Adrenal gland (tissue), 12 donors: ENCODE results near the gene C3orf70. TPM values are rescaled to one million over a fixed set of nuclear protein-coding genes. Genes with fewer than 3 reads are reported as not detected.

Experiments
- DNase-seq, 7 donors: peaks; one replicate each; pipeline ENCODE4 v3.0.0-alpha.2; 2019 to 2020
- H3K27ac ChIP-seq, 5 donors: fragments of 200-600 bp; sonication (generic) in 4 of 5; 1 replicate in 3 of 5; 2 replicates in 2 of 5; pipeline versions ENCODE4 v1.5.1 to v1.8.0; 2016 to 2020; ENCODE audit warnings: mild to moderate bottlenecking in 1 of 5
- H3K27me3 ChIP-seq: fragments of 200-600 bp; 2 replicates; pipeline ENCODE4 v1.8.0; 2021
- H3K36me3 ChIP-seq, 2 donors: fragments of 200-600 bp; replicated peaks in 1 of 2; 1 replicate in 1 of 2; 2 replicates in 1 of 2; pipeline versions ENCODE4 v1.5.1 to v1.8.0; 2018 to 2022
- H3K4me1 ChIP-seq, 2 donors: fragments of 200-600 bp; replicated peaks in 1 of 2; 1 replicate in 1 of 2; 2 replicates in 1 of 2; pipeline versions ENCODE4 v1.5.1 to v1.8.0; 2018 to 2021
- H3K4me3 ChIP-seq, 4 donors: fragments of 200-600 bp; sonication (generic) in 3 of 4; one replicate each; pipeline ENCODE4 v1.5.1; 2016 to 2018
- H3K9me3 ChIP-seq, 3 donors: fragments of 200-600 bp; sonication (generic) in 1 of 3; replicated peaks in 1 of 3; 1 replicate in 2 of 3; 2 replicates in 1 of 3; pipeline versions ENCODE4 v1.5.1 to v1.8.0; 2016 to 2021
- POLR2A ChIP-seq, 2 donors: fragments of 450-650 bp; IDR thresholded peaks; one replicate each; pipeline ENCODE4 v1.6.1; 2017; ENCODE audit warnings: antibody characterized with exemption in 2 of 2, mild to moderate bottlenecking in 2 of 2, moderate library complexity in 1 of 2
- WGBS, 4 donors: extraction: QIAGEN DNeasy Blood & Tissue Kit in 2 of 4; methylation state at CpG; one replicate each; pipeline versions ENCODE4 v1.1.5 to v1.1.7; 2013 to 2017; 5-methylcytosine and 5-hydroxymethylcytosine counted together
- intact Hi-C, 2 donors: fragments of 100-400 bp; cut with DNase I; formaldehyde crosslinking; loops; one replicate each; pipeline versions ENCODE4 v1.14.1 to v1.15.0; 2022 to 2023
- polyA plus RNA-seq, 3 donors: library from polyadenylated mRNA; stranded (reverse); fragments of 200-250 nt in 2 of 3; fragments of 350-450 nt in 1 of 3; fragmentation: Illumina TruSeq in 1 of 3; extraction: RNeasy Lipid Tissue Mini Kit (QIAGEN cat#74804) in 1 of 3; gene quantifications; one replicate each; pipeline ENCODE4 v1.2.3, GENCODE V29; 2013 to 2014
- total RNA-seq, 9 donors: library from RNA; depleted of rRNA in 4 of 9; stranded (reverse); fragments of >200 nt in 4 of 9; fragments of 120-200 nt in 1 of 9; fragmentation: NEBNext Ultra II Directional in 1 of 9; extraction: Animal tissue kit (Norgen Biotek cat#: 25700) in 1 of 9; gene quantifications; one replicate each; pipeline versions ENCODE4 v1.1.0 to v1.2.4, GENCODE V29; 2013 to 2023
- TF ChIP-seq, protein P1 (sequence below), 6 experiments: fragments of 450-650 bp in 4 of 6; fragments of 200-600 bp in 2 of 6; sonication (generic) in 1 of 6; IDR thresholded peaks; 1 replicate in 5 of 6; 2 replicates in 1 of 6; pipeline versions ENCODE4 v1.5.1 to v1.8.0; 2016 to 2021; ENCODE audit warnings: antibody characterized with exemption in 6 of 6, mild to moderate bottlenecking in 2 of 6, moderate library complexity in 1 of 6
- donor health status: healthy with polysubstance abuse.
- donor health status: Bipolar disorder and iron deficiency.
- donor health status: DM: yes; HTN: yes; CAD: no.
- donor health status: DM: no; HTN: no; CAD: no.
- donor health status: DM: no; HTN: no; CAD: no.
- donor health status: DM: yes; HTN: yes; CAD: no.

Gene C3orf70
- total and polyA plus RNA-seq, 12 donors: 0.64 to 2.6 (median 0.95) TPM

GRCh38 chr3:185197068-185197467 lies 44.2 kb upstream of the C3orf70 start:
- no peak overlapping the region for H3K4me3 ChIP-seq
- H3K9me3 ChIP-seq: no peaks in the 10 kb centered on the region
- no peak overlapping the region for H3K27ac ChIP-seq
- intact Hi-C loops: no loop called here
- H3K36me3 ChIP-seq: no peaks in the 10 kb centered on the region
- TF ChIP-seq, protein P1, sequence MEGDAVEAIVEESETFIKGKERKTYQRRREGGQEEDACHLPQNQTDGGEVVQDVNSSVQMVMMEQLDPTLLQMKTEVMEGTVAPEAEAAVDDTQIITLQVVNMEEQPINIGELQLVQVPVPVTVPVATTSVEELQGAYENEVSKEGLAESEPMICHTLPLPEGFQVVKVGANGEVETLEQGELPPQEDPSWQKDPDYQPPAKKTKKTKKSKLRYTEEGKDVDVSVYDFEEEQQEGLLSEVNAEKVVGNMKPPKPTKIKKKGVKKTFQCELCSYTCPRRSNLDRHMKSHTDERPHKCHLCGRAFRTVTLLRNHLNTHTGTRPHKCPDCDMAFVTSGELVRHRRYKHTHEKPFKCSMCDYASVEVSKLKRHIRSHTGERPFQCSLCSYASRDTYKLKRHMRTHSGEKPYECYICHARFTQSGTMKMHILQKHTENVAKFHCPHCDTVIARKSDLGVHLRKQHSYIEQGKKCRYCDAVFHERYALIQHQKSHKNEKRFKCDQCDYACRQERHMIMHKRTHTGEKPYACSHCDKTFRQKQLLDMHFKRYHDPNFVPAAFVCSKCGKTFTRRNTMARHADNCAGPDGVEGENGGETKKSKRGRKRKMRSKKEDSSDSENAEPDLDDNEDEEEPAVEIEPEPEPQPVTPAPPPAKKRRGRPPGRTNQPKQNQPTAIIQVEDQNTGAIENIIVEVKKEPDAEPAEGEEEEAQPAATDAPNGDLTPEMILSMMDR (IDR thresholded peaks at IDR 0.05): no peak
- no peak for TF ChIP-seq POLR2A (IDR thresholded peaks at IDR 0.05)
- no peaks in the 10 kb centered on the region for H3K4me1 ChIP-seq
- H3K27me3 ChIP-seq: no peaks in the 10 kb centered on the region
- 83 to 90% (median 87%) methylated on average over 2 of the region's 2 CpGs for whole genome bisulfite sequencing, 4 donors
- no peak for DNase-seq

- Histone ChIP-seq H3K27ac (no peak overlapping the region), H3K4me1 (no peaks in the 10 kb centered on the region), H3K4me3 (no peak overlapping the region), H3K9me3 (no peaks in the 10 kb centered on the region), H3K27me3 (no peaks in the 10 kb centered on the region), H3K36me3 (no peaks in the 10 kb centered on the region)
- intact Hi-C loops: no loop called here
- WGBS, 4 donors: 90 to 94% (median 92%) methylated on average over 4 of the region's 4 CpGs
- no peak for TF ChIP-seq POLR2A (IDR thresholded peaks at IDR 0.05)
- TF ChIP-seq, protein P1 (IDR thresholded peaks at IDR 0.05): no peak
- DNase-seq: no peak
Measured at GRCh38 chr3:185195652-185196051, 42.8 kb upstream of the C3orf70 start.

GRCh38 chr3:185188816-185189215 lies 36.0 kb upstream of the C3orf70 start:
- Histone ChIP-seq H3K4me3 (no peak overlapping the region), H3K27me3 (no peaks in the 10 kb centered on the region), H3K27ac (no peak overlapping the region), H3K9me3 (no peaks in the 10 kb centered on the region), H3K36me3 (no peaks in the 10 kb centered on the region), H3K4me1 (no peaks in the 10 kb centered on the region)
- intact Hi-C loops: no loop called here
- TF ChIP-seq POLR2A (IDR thresholded peaks at IDR 0.05): no peak
- TF ChIP-seq, protein P1 (IDR thresholded peaks at IDR 0.05): no peak
- no peak for DNase-seq

DNA sequence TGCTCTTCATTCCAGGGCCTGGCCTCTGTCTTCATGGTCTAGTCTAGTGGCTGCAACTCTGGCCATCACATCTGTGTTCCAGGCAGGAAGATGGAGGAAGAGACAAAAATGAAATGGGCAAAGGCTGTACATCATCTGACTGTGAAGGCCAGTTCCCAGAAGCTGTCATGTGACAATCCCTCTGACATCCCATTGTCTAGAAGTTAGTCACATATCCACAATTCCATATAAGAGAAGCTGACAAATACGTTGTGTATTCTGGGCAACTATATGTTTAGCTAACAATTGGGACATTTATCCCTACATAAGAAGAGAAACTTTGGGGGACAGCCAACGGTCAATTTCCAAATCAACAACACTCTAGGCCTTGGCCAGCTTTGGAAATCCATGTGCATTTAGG lies 34.5 kb upstream of the C3orf70 start:
- intact Hi-C loops: no loop called here
- 85 to 94% (median 87%) methylated on average over 2 of the region's 2 CpGs for WGBS, 4 donors
- DNase-seq: no peak
- H3K27ac ChIP-seq: no peak overlapping the region
- no peaks in the 10 kb centered on the region for H3K4me1 ChIP-seq
- H3K27me3 ChIP-seq: no peaks in the 10 kb centered on the region
- TF ChIP-seq POLR2A (IDR thresholded peaks at IDR 0.05): no peak
- TF ChIP-seq, protein P1 (IDR thresholded peaks at IDR 0.05): no peak
- H3K9me3 ChIP-seq: no peaks in the 10 kb centered on the region
- no peak overlapping the region for H3K4me3 ChIP-seq
- no peaks in the 10 kb centered on the region for H3K36me3 ChIP-seq
